Measurements from ENCODE around the gene PAM16.

- TF ChIP-seq CTCF (IDR thresholded peaks at IDR 0.05) = no peak
- TF ChIP-seq POLR2A (IDR thresholded peaks at IDR 0.05) = no peak
These were observed 7.1 kb upstream of the PAM16 start for GRCh38 chr16:4358236-4358635.
